IPS DF 6.9 (cell line): ENCODE results near the gene ZNF326.
"Not testable (repeated sequence)": the region's sequence is repeated elsewhere in the genome, so short reads cannot be mapped to it uniquely, and the experiment has no call there.

Source experiments
- DNase-seq: peaks from one replicate; pipeline ENCODE4 v3.0.0-alpha.2; 2013; ENCODE audit warnings: low read depth, low spot score
- H3K27ac ChIP-seq: one replicate; pipeline ENCODE4 v1.5.1; 2013; ENCODE audit warnings: low read length, control low read depth
- H3K27me3 ChIP-seq: 2 replicates; pipeline ENCODE4 v1.6.1; 2013; ENCODE audit warnings: mild to moderate bottlenecking, low read length; ENCODE audit not compliant: control insufficient read depth, insufficient read depth
- H3K36me3 ChIP-seq: 2 replicates; pipeline ENCODE4 v1.6.1; 2013; ENCODE audit warnings: low read length; ENCODE audit not compliant: control insufficient read depth, insufficient read depth
- H3K4me1 ChIP-seq: 2 replicates; pipeline ENCODE4 v1.6.1; 2013; ENCODE audit warnings: low read length; ENCODE audit not compliant: control insufficient read depth, insufficient read depth
- H3K4me3 ChIP-seq: 2 replicates; pipeline ENCODE4 v1.5.1; 2013; ENCODE audit warnings: mild to moderate bottlenecking, low read length
- H3K9me3 ChIP-seq: 2 replicates; pipeline ENCODE4 v1.6.1; 2013; ENCODE audit warnings: low read length, inconsistent platforms; ENCODE audit not compliant: control insufficient read depth, insufficient read depth
- WGBS: extraction: QIAGEN DNeasy Blood & Tissue Kit; methylation state at CpG from one replicate; pipeline ENCODE4 v1.1.7; 2013; ENCODE audit warnings: mixed read lengths, missing lambda C conversion rate; ENCODE audit not compliant: insufficient read length, insufficient coverage; 5-methylcytosine and 5-hydroxymethylcytosine counted together

Gene ZNF326

GRCh38 chr1:89971600-89971999, 23.3 kb upstream of the ZNF326 start:
- no peaks in the 10 kb centered on the region for H3K36me3 ChIP-seq
- H3K27me3 ChIP-seq, result no peaks in the 10 kb centered on the region
- H3K4me1 ChIP-seq, result no peaks in the 10 kb centered on the region
- no peak overlapping the region for H3K4me3 ChIP-seq
- no peak overlapping the region for H3K27ac ChIP-seq
- H3K9me3 ChIP-seq, result no peaks in the 10 kb centered on the region
- no peak for DNase-seq
- no CpG with 5 or more reads among the region's 1 CpG for WGBS

GRCh38 chr1:89972024-89972423, 22.9 kb upstream of the ZNF326 start:
- no peak overlapping the region for H3K27ac ChIP-seq
- no peaks in the 10 kb centered on the region for H3K36me3 ChIP-seq
- H3K9me3 ChIP-seq, result no peaks in the 10 kb centered on the region
- no peaks in the 10 kb centered on the region for H3K4me1 ChIP-seq
- no peaks in the 10 kb centered on the region for H3K27me3 ChIP-seq
- no peak overlapping the region for H3K4me3 ChIP-seq
- DNase-seq, result no peak

GRCh38 chr1:89973471-89974127, 21.3 kb upstream of the ZNF326 start:
- no peaks in the 10 kb centered on the region for H3K9me3 ChIP-seq
- no peaks in the 10 kb centered on the region for H3K4me1 ChIP-seq
- no peaks in the 10 kb centered on the region for H3K27me3 ChIP-seq
- WGBS, result no CpG with 5 or more reads among the region's 8 CpGs
- DNase-seq, result no peak
- no peak overlapping the region for H3K4me3 ChIP-seq
- no peak overlapping the region for H3K27ac ChIP-seq
- H3K36me3 ChIP-seq, result no peaks in the 10 kb centered on the region

GRCh38 chr1:89974256-89974655, 20.7 kb upstream of the ZNF326 start:
- Histone ChIP-seq H3K9me3 (no peaks in the 10 kb centered on the region), H3K4me3 (no peak overlapping the region), H3K27ac (no peak overlapping the region), H3K27me3 (no peaks in the 10 kb centered on the region), H3K36me3 (no peaks in the 10 kb centered on the region), H3K4me1 (no peaks in the 10 kb centered on the region)
- no CpG with 5 or more reads among the region's 4 CpGs for WGBS
- no peak for DNase-seq

- 100% methylated on average over 1 of the region's 4 CpGs for WGBS
- no peak for DNase-seq
- H3K27me3 ChIP-seq, result no peaks in the 10 kb centered on the region
- no peaks in the 10 kb centered on the region for H3K9me3 ChIP-seq
- H3K4me3 ChIP-seq, result no peak overlapping the region
- no peaks in the 10 kb centered on the region for H3K4me1 ChIP-seq
- H3K27ac ChIP-seq, result no peak overlapping the region
- H3K36me3 ChIP-seq, result no peaks in the 10 kb centered on the region
These were observed 20.0 kb upstream of the ZNF326 start for GRCh38 chr1:89974696-89975470.

- Histone ChIP-seq H3K9me3 (no peaks in the 10 kb centered on the region), H3K4me3 (no peak overlapping the region), H3K27me3 (no peaks in the 10 kb centered on the region), H3K27ac (no peak overlapping the region), H3K4me1 (no peaks in the 10 kb centered on the region), H3K36me3 (no peaks in the 10 kb centered on the region)
- DNase-seq, result no peak
- WGBS, result no CpG with 5 or more reads among the region's 4 CpGs
These were observed 19.3 kb upstream of the ZNF326 start for GRCh38 chr1:89975540-89976125.

GRCh38 chr1:89978755-89979154, 16.2 kb upstream of the ZNF326 start:
- Histone ChIP-seq H3K4me3 (no peak overlapping the region), H3K4me1 (no peaks in the 10 kb centered on the region), H3K36me3 (no peaks in the 10 kb centered on the region), H3K27ac (no peak overlapping the region), H3K9me3 (no peaks in the 10 kb centered on the region), H3K27me3 (no peaks in the 10 kb centered on the region)
- no CpG with 5 or more reads among the region's 1 CpG for WGBS
- no peak for DNase-seq

- Histone ChIP-seq H3K4me3 (no peak overlapping the region), H3K27me3 (no peaks in the 10 kb centered on the region), H3K36me3 (no peaks in the 10 kb centered on the region), H3K4me1 (no peaks in the 10 kb centered on the region), H3K9me3 (no peaks in the 10 kb centered on the region), H3K27ac (no peak overlapping the region)
- DNase-seq, result no peak
- WGBS, result no CpG with 5 or more reads among the region's 4 CpGs
These were observed 14.3 kb upstream of the ZNF326 start for GRCh38 chr1:89980605-89981004.

GRCh38 chr1:89982846-89983245, 12.1 kb upstream of the ZNF326 start:
- H3K4me1 ChIP-seq, H3K27ac ChIP-seq, H3K9me3 ChIP-seq, H3K36me3 ChIP-seq, H3K4me3 ChIP-seq, DNase-seq, H3K27me3 ChIP-seq: not testable (repeated sequence)
- WGBS, result no CpG with 5 or more reads among the region's 2 CpGs

GRCh38 chr1:89984564-89985116, 10.3 kb upstream of the ZNF326 start:
- no CpG with 5 or more reads among the region's 33 CpGs for WGBS
- H3K36me3 ChIP-seq, H3K4me3 ChIP-seq, H3K27me3 ChIP-seq, DNase-seq, H3K4me1 ChIP-seq, H3K27ac ChIP-seq, H3K9me3 ChIP-seq: not testable (repeated sequence)
